Loucy (cell line): ENCODE measurements around the gene JMJD4.

Source experiments
- H2AFZ ChIP-seq: fragments of 200-600 bp; sonication (generic); 2 replicates; pipeline ENCODE4 v1.6.0; 2016; ENCODE audit warnings: antibody characterized with exemption, mild to moderate bottlenecking, low read length, moderate library complexity
- H3F3A ChIP-seq: fragments of 200-600 bp; 2 replicates; pipeline ENCODE4 v1.6.0; 2016; ENCODE audit warnings: antibody characterized with exemption, low read depth, mild to moderate bottlenecking
- H3K27me3 ChIP-seq: fragments of 200-600 bp; sonication (generic); 2 replicates; pipeline ENCODE4 v1.6.1; 2014; ENCODE audit warnings: low read length, mild to moderate bottlenecking; ENCODE audit not compliant: insufficient read depth, poor library complexity, severe bottlenecking
- H3K36me3 ChIP-seq: fragments of 200-600 bp; sonication (generic); 2 replicates; pipeline ENCODE4 v1.6.1; 2016; ENCODE audit warnings: low read length; ENCODE audit not compliant: insufficient read depth
- H3K4me1 ChIP-seq: fragments of 200-600 bp; sonication (generic); 2 replicates; pipeline ENCODE4 v1.5.1; 2014; ENCODE audit warnings: low read length, mild to moderate bottlenecking; ENCODE audit not compliant: insufficient read depth, poor library complexity, severe bottlenecking
- H3K4me2 ChIP-seq: fragments of 200-600 bp; sonication (generic); 2 replicates; pipeline ENCODE4 v1.6.0; 2014; ENCODE audit warnings: antibody characterized with exemption, low read length, low read depth, mild to moderate bottlenecking; ENCODE audit not compliant: poor library complexity, severe bottlenecking
- H3K4me3 ChIP-seq: fragments of 200-600 bp; sonication (generic); 2 replicates; pipeline ENCODE4 v1.5.1; 2014; ENCODE audit warnings: low read length, mild to moderate bottlenecking, mixed read lengths; ENCODE audit not compliant: poor library complexity, severe bottlenecking
- H3K79me2 ChIP-seq: fragments of 200-600 bp; sonication (generic); 2 replicates; pipeline ENCODE4 v1.6.1; 2014; ENCODE audit warnings: low read length; ENCODE audit not compliant: insufficient read depth
- H3K9ac ChIP-seq: fragments of 200-600 bp; sonication (generic); 2 replicates; pipeline ENCODE4 v1.6.0; 2014; ENCODE audit warnings: mild to moderate bottlenecking, low read depth, low read length, moderate library complexity; ENCODE audit not compliant: poor library complexity, severe bottlenecking
- H3K9me2 ChIP-seq: fragments of 200-600 bp; sonication (generic); replicated peaks from 2 replicates; pipeline ENCODE4 v1.6.1; 2016; ENCODE audit warnings: low read depth, low read length, mixed read lengths
- H3K9me3 ChIP-seq: fragments of 200-600 bp; sonication (generic); 2 replicates; pipeline ENCODE4 v1.6.1; 2014; ENCODE audit warnings: mild to moderate bottlenecking, antibody characterized with exemption, low read length, low read depth; ENCODE audit not compliant: insufficient read depth
- H4K20me1 ChIP-seq: fragments of 200-600 bp; sonication (generic); 2 replicates; pipeline ENCODE4 v1.6.0; 2014; ENCODE audit warnings: antibody characterized with exemption, low read length, mild to moderate bottlenecking; ENCODE audit not compliant: insufficient read depth, poor library complexity, severe bottlenecking
- CTCF ChIP-seq: fragments of 200-600 bp; sonication (generic); conservative IDR thresholded peaks from 2 replicates; pipeline ENCODE4 v1.5.1; 2014; ENCODE audit warnings: mild to moderate bottlenecking, antibody characterized with exemption, low read length
- EZH2phosphoT487 ChIP-seq: fragments of 200-600 bp; IDR thresholded peaks from 2 replicates; pipeline ENCODE4 v1.6.1; 2018; ENCODE audit warnings: antibody characterized with exemption, mild to moderate bottlenecking, moderate library complexity, borderline replicate concordance

The JMJD4 gene

DNA sequence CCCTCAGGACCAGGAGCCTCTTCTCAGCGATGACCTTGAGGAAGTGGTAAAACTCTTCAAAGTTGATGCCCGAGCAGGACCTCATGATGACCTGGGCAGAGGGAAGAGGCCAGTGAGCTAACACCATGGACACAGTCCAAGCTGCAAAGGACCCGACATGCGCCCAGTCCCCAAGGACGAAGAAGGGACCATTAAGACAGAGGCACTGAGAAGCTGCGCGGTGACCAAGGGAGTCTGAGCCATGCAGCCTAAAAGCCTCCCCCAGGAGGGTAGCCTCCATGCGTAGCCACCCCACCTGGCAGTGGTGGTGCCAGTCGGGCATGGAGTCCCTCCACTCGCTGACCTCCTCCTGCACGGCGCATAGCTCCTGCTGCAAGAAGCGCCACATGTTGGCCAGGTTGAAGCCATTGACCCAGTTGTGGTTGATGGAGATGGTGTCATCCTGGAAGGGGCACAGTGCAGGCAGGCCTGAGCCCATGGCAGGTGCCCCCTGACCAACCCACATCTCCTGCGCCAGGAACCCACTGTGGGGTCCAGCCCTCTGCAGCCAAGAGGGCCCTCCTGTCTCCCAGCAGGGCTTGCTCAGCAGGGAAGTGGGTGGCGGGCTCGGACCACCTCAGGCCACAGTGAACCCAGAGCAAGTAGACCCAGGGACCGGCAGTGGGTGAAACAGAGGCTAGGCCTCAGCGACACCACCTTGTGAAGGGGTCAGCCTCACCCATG is 2.4 kb downstream of the JMJD4 start:
- no peak overlapping the region for H3K9ac ChIP-seq
- H3K4me1 ChIP-seq = peaks cover 20% of the 10 kb centered on the region
- no peaks in the 10 kb centered on the region for H3K36me3 ChIP-seq
- H3K9me2 ChIP-seq = no peaks in the 10 kb centered on the region
- H3K27me3 ChIP-seq = no peaks in the 10 kb centered on the region
- TF ChIP-seq EZH2phosphoT487 (no peak), CTCF (no peak)
- no peak overlapping the region for H2AFZ ChIP-seq
- H3F3A ChIP-seq = no peaks in the 10 kb centered on the region
- H3K4me2 ChIP-seq = no peak overlapping the region
- H3K9me3 ChIP-seq = no peaks in the 10 kb centered on the region
- H3K4me3 ChIP-seq = no peak overlapping the region
- H3K79me2 ChIP-seq = peaks cover 53% of the 10 kb centered on the region
- peaks cover 16% of the 10 kb centered on the region for H4K20me1 ChIP-seq

GRCh38 chr1:227731696-227732585 is 3.2 kb downstream of the JMJD4 start:
- H4K20me1 ChIP-seq = peaks cover 16% of the 10 kb centered on the region

GRCh38 chr1:227731241-227731677 is 3.8 kb downstream of the JMJD4 start:
- H3K79me2 ChIP-seq = peaks cover 38% of the 10 kb centered on the region
- peaks cover 16% of the 10 kb centered on the region for H4K20me1 ChIP-seq
- H3K36me3 ChIP-seq = no peaks in the 10 kb centered on the region
- no peak for TF ChIP-seq CTCF
- no peak for TF ChIP-seq EZH2phosphoT487
- H3K9me3 ChIP-seq = no peaks in the 10 kb centered on the region
- no peak overlapping the region for H2AFZ ChIP-seq
- H3F3A ChIP-seq = no peaks in the 10 kb centered on the region
- no peak overlapping the region for H3K4me3 ChIP-seq
- no peaks in the 10 kb centered on the region for H3K9me2 ChIP-seq
- H3K4me2 ChIP-seq = no peak overlapping the region
- no peaks in the 10 kb centered on the region for H3K27me3 ChIP-seq
- peaks cover 13% of the 10 kb centered on the region for H3K4me1 ChIP-seq
- H3K9ac ChIP-seq = no peak overlapping the region

More at GRCh38 chr1:227731696-227732585, 3.2 kb downstream of the JMJD4 start:
- H3K4me1 ChIP-seq = peaks cover 18% of the 10 kb centered on the region
- H3K4me3 ChIP-seq = no peak overlapping the region
- H3K79me2 ChIP-seq = peaks cover 45% of the 10 kb centered on the region
- no peak overlapping the region for H3K9ac ChIP-seq
- H3K9me3 ChIP-seq = no peaks in the 10 kb centered on the region
- no peak overlapping the region for H3K4me2 ChIP-seq
- H3K9me2 ChIP-seq = no peaks in the 10 kb centered on the region
- no peaks in the 10 kb centered on the region for H3K36me3 ChIP-seq
- no peaks in the 10 kb centered on the region for H3F3A ChIP-seq
- no peak overlapping the region for H2AFZ ChIP-seq
- H3K27me3 ChIP-seq = no peaks in the 10 kb centered on the region
- TF ChIP-seq EZH2phosphoT487 (no peak), CTCF (no peak)
